IPS-15b (cell line): ENCODE data around the gene MED19.

ENCODE experiments used
- H3K27me3 ChIP-seq: one replicate; pipeline ENCODE4 v1.6.1; 2013; ENCODE audit warnings: low read length; ENCODE audit not compliant: control insufficient read depth, insufficient read depth
- H3K36me3 ChIP-seq: one replicate; pipeline ENCODE4 v1.6.1; 2013; ENCODE audit warnings: low read length; ENCODE audit not compliant: control insufficient read depth, insufficient read depth
- H3K4me1 ChIP-seq: one replicate; pipeline ENCODE4 v1.6.1; 2013; ENCODE audit warnings: mild to moderate bottlenecking, low read length; ENCODE audit not compliant: control insufficient read depth, insufficient read depth
- H3K4me3 ChIP-seq: one replicate; pipeline ENCODE4 v1.5.1; 2013; ENCODE audit warnings: low read depth, low read length
- H3K9ac ChIP-seq: one replicate; pipeline ENCODE4 v1.6.1; 2013; ENCODE audit warnings: low read depth, mild to moderate bottlenecking, low read length
- H3K9me3 ChIP-seq: one replicate; pipeline ENCODE4 v1.6.1; 2013; ENCODE audit warnings: mild to moderate bottlenecking, low read length; ENCODE audit not compliant: control insufficient read depth, insufficient read depth

MED19 gene

GRCh38 chr11:57662893-57663292, 49.1 kb downstream of the MED19 start:
- H3K27me3 ChIP-seq = no peaks in the 10 kb centered on the region
- H3K9ac ChIP-seq = no peak overlapping the region
- H3K9me3 ChIP-seq = no peaks in the 10 kb centered on the region

GRCh38 chr11:57659669-57660068, 52.3 kb downstream of the MED19 start:
- Histone ChIP-seq H3K9ac (no peak overlapping the region), H3K9me3 (no peaks in the 10 kb centered on the region), H3K4me3 (no peak overlapping the region), H3K4me1 (no peaks in the 10 kb centered on the region), H3K27me3 (no peaks in the 10 kb centered on the region), H3K36me3 (peaks cover 9% of the 10 kb centered on the region)

More at GRCh38 chr11:57662893-57663292, 49.1 kb downstream of the MED19 start:
- no peaks in the 10 kb centered on the region for H3K4me1 ChIP-seq
- peaks cover 9% of the 10 kb centered on the region for H3K36me3 ChIP-seq
- no peak overlapping the region for H3K4me3 ChIP-seq

GRCh38 chr11:57658023-57658361, 54.0 kb downstream of the MED19 start:
- H3K9ac ChIP-seq = peak overlapping the region; percentile 47
- H3K27me3 ChIP-seq = no peaks in the 10 kb centered on the region
- H3K4me3 ChIP-seq = peak overlapping the region; percentile 80
- no peaks in the 10 kb centered on the region for H3K9me3 ChIP-seq
- H3K36me3 ChIP-seq = peaks cover 9% of the 10 kb centered on the region
- H3K4me1 ChIP-seq = peaks cover 2% of the 10 kb centered on the region

- Histone ChIP-seq H3K4me3 (peak within 1 kb of the TSS; percentile 80), H3K9me3 (no peaks in the 10 kb centered on the region), H3K36me3 (peaks cover 9% of the 10 kb centered on the region), H3K27me3 (no peaks in the 10 kb centered on the region), H3K4me1 (peaks cover 3% of the 10 kb centered on the region), H3K9ac (peak within 1 kb of the TSS; percentile 47)
These were observed 54.6 kb downstream of the MED19 start, which contains the start of gene CLP1 for GRCh38 chr11:57657194-57658022. Gene CLP1 (plus strand): TSS chr11:57657762. CDS start chr11:57659477, 1,715 bp downstream.

GRCh38 chr11:57656885-57657193, 55.2 kb downstream of the MED19 start:
- peaks cover 9% of the 10 kb centered on the region for H3K36me3 ChIP-seq
- H3K9ac ChIP-seq = no peak overlapping the region
- H3K4me3 ChIP-seq = peak overlapping the region; percentile 80
- H3K9me3 ChIP-seq = no peaks in the 10 kb centered on the region
- no peaks in the 10 kb centered on the region for H3K27me3 ChIP-seq
- H3K4me1 ChIP-seq = peaks cover 3% of the 10 kb centered on the region
